22Rv1 (cell line): Measurements from ENCODE around the gene CFAP141.

Experiments used
- ZFX ChIP-seq: fragments of 450-650 bp; IDR thresholded peaks from 2 replicates; pipeline ENCODE4 v1.6.1; 2017; ENCODE audit warnings: antibody characterized with exemption, borderline replicate concordance
- TF ChIP-seq, protein P1 (sequence below): fragments of 450-650 bp; IDR thresholded peaks from 2 replicates; pipeline ENCODE4 v1.5.1; 2017; ENCODE audit warnings: mild to moderate bottlenecking

DNA sequence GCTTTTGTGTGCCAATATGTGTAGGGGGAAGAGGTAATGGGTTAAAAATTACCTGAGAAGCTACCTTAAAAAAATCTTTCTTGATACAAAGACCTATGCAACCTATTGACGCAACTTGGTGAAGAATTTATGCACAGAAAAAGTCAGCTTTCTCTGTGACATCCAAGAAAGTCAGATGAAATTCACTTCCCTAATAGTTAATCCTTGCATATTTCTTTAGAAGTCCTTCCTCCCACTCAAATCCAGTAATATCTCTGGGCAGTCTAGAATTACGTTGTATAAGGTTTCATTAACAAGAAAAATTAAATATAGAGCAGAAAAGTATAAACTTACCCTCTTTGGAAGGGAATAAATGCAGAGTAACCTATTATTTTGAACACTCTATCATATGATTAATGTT, 17.5 kb upstream of the CFAP141 start:
- TF ChIP-seq, protein P1, sequence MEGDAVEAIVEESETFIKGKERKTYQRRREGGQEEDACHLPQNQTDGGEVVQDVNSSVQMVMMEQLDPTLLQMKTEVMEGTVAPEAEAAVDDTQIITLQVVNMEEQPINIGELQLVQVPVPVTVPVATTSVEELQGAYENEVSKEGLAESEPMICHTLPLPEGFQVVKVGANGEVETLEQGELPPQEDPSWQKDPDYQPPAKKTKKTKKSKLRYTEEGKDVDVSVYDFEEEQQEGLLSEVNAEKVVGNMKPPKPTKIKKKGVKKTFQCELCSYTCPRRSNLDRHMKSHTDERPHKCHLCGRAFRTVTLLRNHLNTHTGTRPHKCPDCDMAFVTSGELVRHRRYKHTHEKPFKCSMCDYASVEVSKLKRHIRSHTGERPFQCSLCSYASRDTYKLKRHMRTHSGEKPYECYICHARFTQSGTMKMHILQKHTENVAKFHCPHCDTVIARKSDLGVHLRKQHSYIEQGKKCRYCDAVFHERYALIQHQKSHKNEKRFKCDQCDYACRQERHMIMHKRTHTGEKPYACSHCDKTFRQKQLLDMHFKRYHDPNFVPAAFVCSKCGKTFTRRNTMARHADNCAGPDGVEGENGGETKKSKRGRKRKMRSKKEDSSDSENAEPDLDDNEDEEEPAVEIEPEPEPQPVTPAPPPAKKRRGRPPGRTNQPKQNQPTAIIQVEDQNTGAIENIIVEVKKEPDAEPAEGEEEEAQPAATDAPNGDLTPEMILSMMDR, result no peak
- no peak for TF ChIP-seq ZFX
